Measurements from ENCODE around the gene P2RX1.

The P2RX1 gene

DNA sequence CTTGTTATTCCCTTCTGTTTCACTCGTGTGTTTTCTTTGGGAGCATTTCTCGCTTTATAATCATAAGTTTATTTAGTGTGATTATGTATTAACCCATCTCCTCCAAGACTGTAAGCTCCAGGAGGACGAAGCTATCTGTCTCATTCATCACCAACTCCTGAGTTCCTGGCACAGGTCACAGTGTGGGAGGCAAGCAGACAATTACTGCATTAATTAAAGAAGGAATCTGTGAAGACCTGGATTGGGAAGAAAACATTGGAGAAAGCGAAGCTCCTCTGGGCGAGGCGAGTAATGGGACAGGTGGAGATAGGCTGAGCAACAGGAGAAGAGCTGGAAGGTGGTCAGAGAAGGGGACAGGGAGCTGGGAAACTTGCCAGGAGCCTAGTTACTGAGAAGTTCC is 15.6 kb downstream of the P2RX1 start:
- no peak overlapping the region for H2AFZ ChIP-seq (ENCODE audit: low read length)
- no peaks in the 10 kb centered on the region for H4K20me1 ChIP-seq (ENCODE audit: insufficient read depth, low read length)
- H3K27ac ChIP-seq (ENCODE audit: low read depth, low read length, poor library complexity, severe bottlenecking), result no peak overlapping the region
- H3F3A ChIP-seq (ENCODE audit: insufficient read depth, low read length), result no peaks in the 10 kb centered on the region
- H3K27me3 ChIP-seq (ENCODE audit: insufficient read depth, low read length), result peaks cover 8% of the 10 kb centered on the region; the same call in 1 of the 2 replicates
- TF ChIP-seq, protein P1, sequence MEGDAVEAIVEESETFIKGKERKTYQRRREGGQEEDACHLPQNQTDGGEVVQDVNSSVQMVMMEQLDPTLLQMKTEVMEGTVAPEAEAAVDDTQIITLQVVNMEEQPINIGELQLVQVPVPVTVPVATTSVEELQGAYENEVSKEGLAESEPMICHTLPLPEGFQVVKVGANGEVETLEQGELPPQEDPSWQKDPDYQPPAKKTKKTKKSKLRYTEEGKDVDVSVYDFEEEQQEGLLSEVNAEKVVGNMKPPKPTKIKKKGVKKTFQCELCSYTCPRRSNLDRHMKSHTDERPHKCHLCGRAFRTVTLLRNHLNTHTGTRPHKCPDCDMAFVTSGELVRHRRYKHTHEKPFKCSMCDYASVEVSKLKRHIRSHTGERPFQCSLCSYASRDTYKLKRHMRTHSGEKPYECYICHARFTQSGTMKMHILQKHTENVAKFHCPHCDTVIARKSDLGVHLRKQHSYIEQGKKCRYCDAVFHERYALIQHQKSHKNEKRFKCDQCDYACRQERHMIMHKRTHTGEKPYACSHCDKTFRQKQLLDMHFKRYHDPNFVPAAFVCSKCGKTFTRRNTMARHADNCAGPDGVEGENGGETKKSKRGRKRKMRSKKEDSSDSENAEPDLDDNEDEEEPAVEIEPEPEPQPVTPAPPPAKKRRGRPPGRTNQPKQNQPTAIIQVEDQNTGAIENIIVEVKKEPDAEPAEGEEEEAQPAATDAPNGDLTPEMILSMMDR (IDR thresholded peaks at IDR 0.05; ENCODE audit: low read length), result no peak
- TF ChIP-seq EZH2 (IDR thresholded peaks at IDR 0.05; ENCODE audit: borderline replicate concordance, low read length), result no peak
- H3K79me2 ChIP-seq (ENCODE audit: insufficient read depth, low read length), result no peaks in the 10 kb centered on the region
- H3K4me2 ChIP-seq (ENCODE audit: low read length), result no peak overlapping the region
- H3K36me3 ChIP-seq (ENCODE audit: insufficient read depth, low read length), result no peaks in the 10 kb centered on the region
- H3K4me3 ChIP-seq (ENCODE audit: low read depth, low read length, poor library complexity, severe bottlenecking), result no peak overlapping the region
- H3K9me2 ChIP-seq (ENCODE audit: low read depth, low read length), result no peaks in the 10 kb centered on the region
- H3K9ac ChIP-seq (ENCODE audit: low read length), result no peak overlapping the region
- peaks cover 19% of the 10 kb centered on the region for H3K4me1 ChIP-seq (ENCODE audit: insufficient read depth, low read length, severe bottlenecking)
- no peaks in the 10 kb centered on the region for H3K9me3 ChIP-seq (ENCODE audit: low read length)

DNA sequence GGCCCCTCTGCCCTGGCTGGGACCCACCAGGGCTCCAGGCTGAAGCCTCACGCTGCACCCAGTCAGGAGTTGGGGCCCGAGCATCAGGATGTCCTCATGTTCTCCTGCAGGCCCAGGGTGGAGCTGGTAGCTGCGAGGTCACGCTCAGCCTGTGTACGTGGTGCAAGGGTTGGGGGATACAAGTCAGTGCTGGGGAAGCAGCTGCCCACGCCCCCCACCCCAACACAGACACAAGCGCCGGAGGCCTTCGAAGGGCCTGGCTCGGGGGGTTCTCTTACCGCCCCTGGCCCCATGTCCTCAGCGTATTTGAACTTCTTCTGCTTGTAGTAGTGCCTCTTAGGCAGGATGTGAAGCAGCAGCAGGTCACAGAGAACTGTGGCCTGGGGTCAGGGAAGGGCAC is 18.5 kb downstream of the P2RX1 start:
- TF ChIP-seq, protein P1 (IDR thresholded peaks at IDR 0.05; ENCODE audit: low read length), result no peak
- no peak for TF ChIP-seq EZH2 (IDR thresholded peaks at IDR 0.05; ENCODE audit: borderline replicate concordance, low read length)
- Histone ChIP-seq H3K27me3 (ENCODE audit: insufficient read depth, low read length) (no peaks in the 10 kb centered on the region; the same call in 1 of the 2 replicates), H3K79me2 (ENCODE audit: insufficient read depth, low read length) (no peaks in the 10 kb centered on the region), H3K4me2 (ENCODE audit: low read length) (no peak overlapping the region), H3K36me3 (ENCODE audit: insufficient read depth, low read length) (no peaks in the 10 kb centered on the region), H3K4me3 (ENCODE audit: low read depth, low read length, poor library complexity, severe bottlenecking) (no peak overlapping the region), H3K9ac (ENCODE audit: low read length) (no peak overlapping the region), H2AFZ (ENCODE audit: low read length) (no peak overlapping the region), H3F3A (ENCODE audit: insufficient read depth, low read length) (no peaks in the 10 kb centered on the region), H3K9me2 (ENCODE audit: low read depth, low read length) (no peaks in the 10 kb centered on the region), H3K9me3 (ENCODE audit: low read length) (no peaks in the 10 kb centered on the region), H3K4me1 (ENCODE audit: insufficient read depth, low read length, severe bottlenecking) (peaks cover 15% of the 10 kb centered on the region), H4K20me1 (ENCODE audit: insufficient read depth, low read length) (no peaks in the 10 kb centered on the region), H3K27ac (ENCODE audit: low read depth, low read length, poor library complexity, severe bottlenecking) (no peak overlapping the region)

DNA sequence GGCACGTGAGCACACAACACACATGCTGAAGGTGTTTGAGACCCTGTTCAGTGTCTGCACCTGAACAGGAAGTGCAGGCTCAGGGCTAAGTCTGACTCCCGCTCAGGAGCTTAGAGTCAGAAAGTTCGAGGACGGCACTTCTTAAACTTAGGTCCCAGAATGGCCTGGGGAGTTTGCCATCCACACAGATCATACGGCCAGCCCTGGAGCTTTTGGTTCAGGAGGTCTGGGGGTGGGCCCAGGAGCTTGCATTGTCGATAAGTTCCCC is 19.4 kb downstream of the P2RX1 start:
- Histone ChIP-seq H3K27ac (ENCODE audit: low read depth, low read length, poor library complexity, severe bottlenecking) (no peak overlapping the region), H3K36me3 (ENCODE audit: insufficient read depth, low read length) (no peaks in the 10 kb centered on the region), H3K79me2 (ENCODE audit: insufficient read depth, low read length) (no peaks in the 10 kb centered on the region), H3K4me2 (ENCODE audit: low read length) (no peak overlapping the region), H4K20me1 (ENCODE audit: insufficient read depth, low read length) (no peaks in the 10 kb centered on the region), H3K9ac (ENCODE audit: low read length) (no peak overlapping the region), H2AFZ (ENCODE audit: low read length) (no peak overlapping the region), H3K4me1 (ENCODE audit: insufficient read depth, low read length, severe bottlenecking) (peaks cover 21% of the 10 kb centered on the region), H3K27me3 (ENCODE audit: insufficient read depth, low read length) (peaks cover 2% of the 10 kb centered on the region; the same call in 1 of the 2 replicates), H3K9me2 (ENCODE audit: low read depth, low read length) (no peaks in the 10 kb centered on the region), H3K9me3 (ENCODE audit: low read length) (no peaks in the 10 kb centered on the region), H3F3A (ENCODE audit: insufficient read depth, low read length) (no peaks in the 10 kb centered on the region), H3K4me3 (ENCODE audit: low read depth, low read length, poor library complexity, severe bottlenecking) (no peak overlapping the region)
- no peak for TF ChIP-seq EZH2 (IDR thresholded peaks at IDR 0.05; ENCODE audit: borderline replicate concordance, low read length)
- TF ChIP-seq, protein P1 (IDR thresholded peaks at IDR 0.05; ENCODE audit: low read length), result no peak
